SK-N-MC (cell line): ENCODE measurements around the gene RIN2.
A peak's percentile ranks its signal among the peaks of the same experiment; 100 is the strongest.
"Not testable (repeated sequence)": the region's sequence is repeated elsewhere in the genome, so short reads cannot be mapped to it uniquely, and the experiment has no call there.

Source experiments
- DNase-seq: peaks from one replicate; pipeline ENCODE4 v3.0.0-alpha.2; 2011; ENCODE audit warnings: low read depth, low spot score
- H3K27ac ChIP-seq: fragments of 200-600 bp; sonication (generic); 2 replicates; pipeline ENCODE4 v1.5.1; 2016; ENCODE audit warnings: mixed run types
- H3K36me3 ChIP-seq: fragments of 200-600 bp; sonication (generic); 2 replicates; pipeline ENCODE4 v1.6.1; 2017; ENCODE audit warnings: antibody characterized with exemption, low read length, mixed read lengths; ENCODE audit not compliant: insufficient read depth
- H3K4me3 ChIP-seq: fragments of 200-600 bp; sonication (generic); 2 replicates; pipeline ENCODE4 v1.5.1; 2016
- H3K9ac ChIP-seq: fragments of 200-600 bp; sonication (generic); 2 replicates; pipeline ENCODE4 v1.8.0; 2017; ENCODE audit warnings: mixed run types, mixed read lengths; ENCODE audit not compliant: insufficient read length
- H3K9me3 ChIP-seq: fragments of 200-600 bp; sonication (generic); 2 replicates; pipeline ENCODE4 v1.6.1; 2017; ENCODE audit warnings: low read depth, mild to moderate bottlenecking, antibody characterized with exemption, low read length, moderate library complexity, mixed read lengths
- EZH2 ChIP-seq: fragments of 200-600 bp; sonication (generic); IDR thresholded peaks from one replicate; pipeline ENCODE4 v1.6.1; 2017; ENCODE audit warnings: antibody characterized with exemption
- FOXP2 ChIP-seq: optimal IDR thresholded peaks from 2 replicates; pipeline ENCODE3; 2011; ENCODE audit warnings: mild to moderate bottlenecking, moderate library complexity; ENCODE audit not compliant: insufficient read depth; ENCODE audit errors: extremely low read length, control extremely low read depth
- POLR2AphosphoS5 ChIP-seq: IDR thresholded peaks from 2 replicates; pipeline ENCODE4 v1.6.1; 2012; ENCODE audit warnings: mild to moderate bottlenecking, low read depth, low read length, borderline replicate concordance

RIN2 gene

GRCh38 chr20:19745106-19745505, 13.0 kb upstream of the RIN2 start:
- H3K27ac ChIP-seq, result no peak overlapping the region
- H3K9me3 ChIP-seq, result peaks cover 7% of the 10 kb centered on the region; the same call in 1 of the 2 replicates
- no peaks in the 10 kb centered on the region for H3K36me3 ChIP-seq
- H3K9ac ChIP-seq, result no peak overlapping the region
- DNase-seq, result no peak
- TF ChIP-seq POLR2AphosphoS5 (no peak), FOXP2 (no peak), EZH2 (no peak)
- no peak overlapping the region for H3K4me3 ChIP-seq

GRCh38 chr20:19745584-19745983, 12.5 kb upstream of the RIN2 start:
- no peak for DNase-seq
- Histone ChIP-seq H3K9me3 (peaks cover 7% of the 10 kb centered on the region; the same call in 1 of the 2 replicates), H3K4me3 (no peak overlapping the region), H3K36me3 (no peaks in the 10 kb centered on the region), H3K9ac (no peak overlapping the region), H3K27ac (no peak overlapping the region)
- TF ChIP-seq EZH2, result no peak
- TF ChIP-seq FOXP2, result no peak
- no peak for TF ChIP-seq POLR2AphosphoS5

GRCh38 chr20:19746396-19746795, 11.7 kb upstream of the RIN2 start:
- H3K27ac ChIP-seq, result no peak overlapping the region
- TF ChIP-seq EZH2, result no peak
- TF ChIP-seq POLR2AphosphoS5, result no peak
- no peak for TF ChIP-seq FOXP2
- no peak for DNase-seq
- no peak overlapping the region for H3K9ac ChIP-seq
- no peak overlapping the region for H3K4me3 ChIP-seq
- peaks cover 7% of the 10 kb centered on the region; the same call in 1 of the 2 replicates for H3K9me3 ChIP-seq
- no peaks in the 10 kb centered on the region for H3K36me3 ChIP-seq

GRCh38 chr20:19747903-19748302, 10.2 kb upstream of the RIN2 start:
- Histone ChIP-seq H3K4me3 (no peak overlapping the region), H3K36me3 (no peaks in the 10 kb centered on the region), H3K9me3 (peaks cover 7% of the 10 kb centered on the region; the same call in 1 of the 2 replicates), H3K9ac (no peak overlapping the region), H3K27ac (no peak overlapping the region)
- TF ChIP-seq POLR2AphosphoS5 (no peak), EZH2 (no peak), FOXP2 (no peak)
- no peak for DNase-seq

- no peak overlapping the region for H3K9ac ChIP-seq
- DNase-seq, result no peak
Measured at GRCh38 chr20:19748681-19749080, 9.4 kb upstream of the RIN2 start.

GRCh38 chr20:19749618-19750071, 8.4 kb upstream of the RIN2 start:
- H3K27ac ChIP-seq, result no peak overlapping the region
- TF ChIP-seq POLR2AphosphoS5 (peak; percentile 24; the same call in 1 of the 2 replicates), FOXP2 (no peak)
- H3K9me3 ChIP-seq, result peaks cover 7% of the 10 kb centered on the region; the same call in 1 of the 2 replicates
- peak; percentile 81 for DNase-seq
- H3K36me3 ChIP-seq, result no peaks in the 10 kb centered on the region
- H3K9ac ChIP-seq, result no peak overlapping the region
- peak overlapping the region; percentile 21 for H3K4me3 ChIP-seq

More at GRCh38 chr20:19748681-19749080, 9.4 kb upstream of the RIN2 start:
- TF ChIP-seq EZH2 (no peak), POLR2AphosphoS5 (no peak), FOXP2 (no peak)
- H3K36me3 ChIP-seq, result no peaks in the 10 kb centered on the region
- H3K27ac ChIP-seq, result no peak overlapping the region
- no peak overlapping the region for H3K4me3 ChIP-seq
- peaks cover 7% of the 10 kb centered on the region; the same call in 1 of the 2 replicates for H3K9me3 ChIP-seq

GRCh38 chr20:19750101-19750606, 7.9 kb upstream of the RIN2 start:
- no peak for TF ChIP-seq EZH2
- TF ChIP-seq POLR2AphosphoS5, result no peak
- TF ChIP-seq FOXP2, result no peak
- DNase-seq, result no peak
- no peak overlapping the region for H3K9ac ChIP-seq

GRCh38 chr20:19750907-19751636, 7.0 kb upstream of the RIN2 start:
- Histone ChIP-seq H3K27ac (no peak overlapping the region), H3K9me3 (no peaks in the 10 kb centered on the region), H3K36me3 (no peaks in the 10 kb centered on the region), H3K4me3 (no peak overlapping the region), H3K9ac (no peak overlapping the region)
- no peak for TF ChIP-seq FOXP2
- TF ChIP-seq EZH2, result no peak
- TF ChIP-seq POLR2AphosphoS5, result no peak
- DNase-seq, result no peak

More at GRCh38 chr20:19750101-19750606, 7.9 kb upstream of the RIN2 start:
- Histone ChIP-seq H3K4me3 (peak overlapping the region; percentile 17; the same call in 1 of the 2 replicates), H3K9me3 (peaks cover 7% of the 10 kb centered on the region; the same call in 1 of the 2 replicates), H3K27ac (peak overlapping the region; percentile 57; the same call in 1 of the 2 replicates), H3K36me3 (no peaks in the 10 kb centered on the region)

- H3K9ac ChIP-seq, H3K4me3 ChIP-seq, H3K9me3 ChIP-seq, H3K36me3 ChIP-seq, DNase-seq, H3K27ac ChIP-seq: not testable (repeated sequence)
Measured at GRCh38 chr20:19754201-19754600, 3.9 kb upstream of the RIN2 start.
